Uterus (tissue), 2 donors: Measurements from ENCODE around the gene GALK2.

Source experiments
- CTCF ChIP-seq, 4 experiments: fragments of 200-600 bp in 2 of 4; fragments of 450-650 bp in 2 of 4; sonication (generic) in 2 of 4; IDR thresholded peaks; one replicate each; pipeline ENCODE4 v1.5.1; 2016 to 2019; ENCODE audit warnings: antibody characterized with exemption in 4 of 4, mild to moderate bottlenecking in 2 of 4, moderate library complexity in 1 of 4
- POLR2A ChIP-seq, 2 donors: fragments of 450-650 bp; IDR thresholded peaks; one replicate each; pipeline ENCODE4 v1.6.1; 2016; ENCODE audit warnings: antibody characterized with exemption in 2 of 2, mild to moderate bottlenecking in 1 of 2, moderate library complexity in 1 of 2

GRCh38 chr15:49134683-49135341 is 35.2 kb upstream of the GALK2 start:
- TF ChIP-seq CTCF (IDR thresholded peaks at IDR 0.05) = no peak
- TF ChIP-seq POLR2A (IDR thresholded peaks at IDR 0.05) = no peak
